ENCODE measurements around the gene TBL3.
A peak's percentile ranks its signal among the peaks of the same experiment; 100 is the strongest.
"Not testable (repeated sequence)": the region's sequence is repeated elsewhere in the genome, so short reads cannot be mapped to it uniquely, and the experiment has no call there.

TBL3 gene

DNA sequence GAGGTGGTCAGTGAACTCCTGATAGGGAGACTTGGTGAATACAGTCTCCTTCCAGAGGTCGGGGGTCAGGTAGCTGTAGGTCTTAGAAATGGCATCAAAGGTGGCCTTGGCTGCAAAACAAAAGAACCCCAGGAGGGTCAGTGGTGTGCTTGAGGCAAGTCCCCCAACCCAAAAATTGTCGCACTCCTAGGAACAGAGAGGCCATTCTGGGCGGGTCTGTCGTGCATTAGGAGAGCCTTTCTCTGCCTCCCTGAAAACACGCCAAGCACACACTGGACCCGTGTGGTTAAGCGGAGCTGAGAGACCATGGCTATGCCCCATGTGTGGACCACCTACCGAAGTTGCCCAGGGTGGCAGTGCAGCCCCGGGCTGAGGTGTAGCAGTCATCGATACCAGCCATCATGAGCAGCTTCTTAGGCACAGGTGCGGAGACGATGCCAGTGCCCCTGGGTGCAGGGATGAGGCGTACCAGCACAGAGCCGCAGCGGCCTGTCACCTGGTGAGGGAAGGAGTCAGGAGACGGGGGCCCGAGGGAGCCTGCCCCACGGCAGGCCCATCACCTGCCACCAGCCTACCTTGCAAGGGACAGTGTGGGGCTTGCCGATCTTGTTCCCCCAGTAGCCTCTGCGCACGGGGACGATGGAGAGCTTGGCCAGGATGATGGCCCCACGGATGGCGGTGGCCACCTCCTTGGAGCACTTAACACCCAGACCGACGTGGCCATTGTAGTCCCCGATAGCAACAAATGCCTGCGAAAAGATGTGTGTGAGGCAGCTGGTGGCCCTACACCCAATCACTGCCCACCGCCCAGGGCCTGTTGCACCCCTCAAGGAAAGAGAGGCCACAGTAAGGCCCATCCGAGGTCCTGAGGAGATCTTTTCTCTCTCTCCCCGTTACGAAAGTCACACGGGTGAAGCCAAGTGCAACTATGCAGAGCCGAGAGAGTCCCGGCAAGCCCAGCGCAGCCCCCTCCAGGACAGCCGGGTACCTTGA lies 9.4 kb upstream of the TBL3 start:
- not testable (repeated sequence) for H3K4me3 ChIP-seq (ENCODE audit: low read length); H3K9ac ChIP-seq (ENCODE audit: low read length); H3K27me3 ChIP-seq (ENCODE audit: control insufficient read depth, insufficient read depth, low read length); H3K27ac ChIP-seq (ENCODE audit: low read depth, low read length)
- Histone ChIP-seq H3K36me3 (ENCODE audit: control insufficient read depth, insufficient read depth, low read length) (peaks cover 16% of the 10 kb centered on the region), H3K4me1 (ENCODE audit: control insufficient read depth, insufficient read depth, low read length) (peaks cover 22% of the 10 kb centered on the region)

DNA sequence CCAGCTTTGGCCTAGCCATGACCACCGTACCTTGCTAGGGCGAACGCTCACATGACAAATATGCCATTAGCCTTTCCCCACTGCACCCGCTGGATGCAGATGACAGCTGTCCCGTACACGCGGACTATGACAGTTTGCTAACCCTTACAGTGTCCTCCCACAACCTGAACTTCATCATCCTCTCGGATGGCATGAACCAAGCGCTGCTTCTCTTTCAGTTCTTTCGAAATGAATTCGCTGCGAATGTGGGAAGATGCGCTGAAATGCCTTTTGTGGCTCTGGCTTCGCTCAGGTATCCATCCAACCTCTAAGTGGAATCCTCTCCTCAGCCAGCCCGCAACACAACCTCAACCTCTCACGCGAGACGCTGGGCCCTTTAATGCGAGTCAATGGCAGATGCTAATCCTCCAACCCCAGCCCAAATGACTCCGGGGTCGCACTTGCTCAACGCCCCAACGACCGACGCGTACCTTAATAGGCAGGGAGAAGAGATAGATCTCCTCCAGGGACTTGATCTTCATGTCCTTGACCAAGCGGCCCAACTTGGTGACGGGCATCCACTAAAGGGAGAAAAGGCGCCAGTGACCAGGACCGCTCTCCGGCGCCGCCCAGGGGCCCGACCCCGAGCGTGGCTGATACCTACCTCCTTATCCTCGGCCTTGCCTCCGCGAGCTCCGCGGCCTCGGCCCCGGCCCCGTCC lies 7.9 kb upstream of the TBL3 start:
- peaks cover 19% of the 10 kb centered on the region for H3K4me1 ChIP-seq (ENCODE audit: control insufficient read depth, insufficient read depth, low read length)
- H3K4me3 ChIP-seq (ENCODE audit: low read length), result peak overlapping the region; percentile 80
- H3K36me3 ChIP-seq (ENCODE audit: control insufficient read depth, insufficient read depth, low read length), result peaks cover 16% of the 10 kb centered on the region
- peak overlapping the region; percentile 59 for H3K9ac ChIP-seq (ENCODE audit: low read length)
- no peaks in the 10 kb centered on the region for H3K27me3 ChIP-seq (ENCODE audit: control insufficient read depth, insufficient read depth, low read length)
- peak overlapping the region; percentile 95 for H3K27ac ChIP-seq (ENCODE audit: low read depth, low read length)

DNA sequence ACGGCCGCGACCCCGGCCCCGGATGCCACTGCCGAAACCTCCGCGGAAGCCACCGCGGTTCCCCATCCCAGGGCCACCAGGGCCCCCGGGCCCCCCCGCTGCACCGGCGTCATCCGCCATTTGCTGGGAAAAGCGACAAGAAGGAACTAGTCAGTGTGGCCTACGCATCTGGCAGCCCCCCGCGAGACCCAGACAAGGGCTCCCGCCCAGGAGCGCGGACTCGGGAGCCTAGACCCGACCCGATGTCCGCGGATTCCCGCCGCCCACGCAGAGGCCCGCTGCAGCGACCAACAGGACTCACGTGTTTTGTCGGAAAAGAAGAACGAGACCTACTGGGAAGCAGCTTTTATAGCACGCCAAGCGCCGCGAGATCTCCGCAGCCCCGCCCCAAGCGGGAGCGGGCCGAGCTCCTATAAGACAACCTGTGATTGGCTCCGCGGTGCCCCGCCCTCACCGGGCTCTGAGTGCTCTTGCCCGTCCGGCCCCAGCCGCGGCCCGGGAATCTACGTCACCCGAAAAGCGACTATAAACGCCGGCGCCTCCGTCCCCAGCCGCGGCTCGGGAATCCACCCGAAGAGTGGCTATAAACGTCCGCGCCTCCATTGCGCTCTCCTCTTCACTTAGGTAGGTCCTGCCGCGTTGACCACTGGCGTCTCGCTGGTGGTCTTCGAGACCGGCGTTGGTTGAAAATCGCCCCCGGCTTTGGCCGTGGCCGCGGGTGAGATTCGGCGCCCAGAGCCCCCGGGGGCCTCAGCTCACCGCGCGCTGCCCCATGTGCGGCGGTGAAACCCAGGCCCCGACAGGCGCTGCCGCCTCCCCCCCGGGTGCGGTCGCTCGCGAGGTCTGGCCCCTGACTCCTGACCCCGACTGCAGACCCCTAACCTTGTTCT lies 7.1 kb upstream of the TBL3 start, which contains the start of gene RPS2:
TSS of gene RPS2 (minus strand) at position 321 of the 890 bp plus-strand sequence. CDS start at position 120, 201 bp downstream.
- peaks cover 18% of the 10 kb centered on the region for H3K4me1 ChIP-seq (ENCODE audit: control insufficient read depth, insufficient read depth, low read length)
- peak within 1 kb of the TSS; percentile 84 for H3K9ac ChIP-seq (ENCODE audit: low read length)
- H3K27me3 ChIP-seq (ENCODE audit: control insufficient read depth, insufficient read depth, low read length), result no peaks in the 10 kb centered on the region
- peak within 1 kb of the TSS; percentile 95 for H3K27ac ChIP-seq (ENCODE audit: low read depth, low read length)
- H3K4me3 ChIP-seq (ENCODE audit: low read length), result peak within 1 kb of the TSS; percentile 80
- H3K36me3 ChIP-seq (ENCODE audit: control insufficient read depth, insufficient read depth, low read length), result peaks cover 16% of the 10 kb centered on the region

DNA sequence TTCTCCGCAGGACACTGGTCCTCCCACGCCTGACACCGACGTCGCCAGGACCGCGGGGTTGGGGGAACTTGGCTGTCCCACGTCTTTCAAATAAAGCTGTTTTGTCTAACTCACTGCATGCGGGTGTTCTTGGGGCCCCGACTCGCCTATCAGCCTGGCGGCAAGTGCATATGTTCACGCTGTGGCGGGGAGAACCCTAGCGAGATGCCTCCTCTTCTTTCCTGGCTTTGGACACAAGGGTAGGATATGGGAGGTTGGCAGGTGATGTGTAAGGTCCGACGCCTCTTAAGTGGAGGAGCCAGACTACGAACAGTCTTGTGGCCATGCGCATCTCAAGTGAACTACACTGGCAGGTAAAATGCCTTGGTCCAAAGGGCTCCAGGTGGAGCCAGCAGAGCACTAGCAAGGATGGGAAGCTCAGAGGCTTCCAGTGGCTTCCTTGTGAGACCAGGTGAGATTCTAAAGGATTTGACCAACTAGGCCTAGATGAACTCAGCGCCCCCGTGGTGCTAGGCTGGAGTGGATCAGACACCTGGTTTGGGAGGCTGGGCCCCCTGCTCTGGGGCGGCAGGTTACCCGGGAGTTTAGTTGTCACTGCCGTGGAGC lies 6.4 kb upstream of the TBL3 start:
- H3K4me3 ChIP-seq (ENCODE audit: low read length), result peak overlapping the region; percentile 77
- H3K4me1 ChIP-seq (ENCODE audit: control insufficient read depth, insufficient read depth, low read length), result peaks cover 15% of the 10 kb centered on the region

DNA sequence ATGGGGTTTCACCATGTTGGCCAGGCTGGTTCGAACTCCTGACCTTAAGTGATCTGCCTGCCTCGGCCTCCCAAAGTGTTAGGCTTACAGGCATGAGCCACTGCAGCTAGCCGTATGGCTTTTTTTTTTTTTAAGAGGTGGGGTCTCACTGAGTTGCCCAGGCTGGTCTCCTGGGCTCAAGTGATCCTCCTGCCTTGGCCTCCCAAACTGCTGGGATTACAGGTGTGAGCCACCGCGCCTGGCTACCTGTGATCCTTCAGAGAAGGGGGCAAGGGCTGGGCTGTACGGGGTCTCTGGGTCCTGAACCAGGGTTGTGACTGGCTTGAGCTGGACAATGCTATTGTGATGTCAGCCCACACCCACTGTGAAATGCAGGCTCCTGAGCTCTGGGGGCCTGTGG lies 5.4 kb upstream of the TBL3 start, which contains the start of gene RNF151:
TSS of gene RNF151 (plus strand) at position 397 of the 400 bp plus-strand sequence. CDS start 26 bp downstream, outside the sequence.
- H3K9ac ChIP-seq (ENCODE audit: low read length), result no peak within 1 kb of the TSS
- peak within 1 kb of the TSS; percentile 95 for H3K27ac ChIP-seq (ENCODE audit: low read depth, low read length)
- H3K4me3 ChIP-seq (ENCODE audit: low read length), result peak within 1 kb of the TSS; percentile 77
- peaks cover 14% of the 10 kb centered on the region for H3K4me1 ChIP-seq (ENCODE audit: control insufficient read depth, insufficient read depth, low read length)
- peaks cover 14% of the 10 kb centered on the region for H3K36me3 ChIP-seq (ENCODE audit: control insufficient read depth, insufficient read depth, low read length)
- H3K27me3 ChIP-seq (ENCODE audit: control insufficient read depth, insufficient read depth, low read length), result no peaks in the 10 kb centered on the region

More for the DNA sequence above, 6.4 kb upstream of the TBL3 start:
- H3K36me3 ChIP-seq (ENCODE audit: control insufficient read depth, insufficient read depth, low read length), result peaks cover 16% of the 10 kb centered on the region
- H3K27ac ChIP-seq (ENCODE audit: low read depth, low read length), result peak overlapping the region; percentile 95
- H3K27me3 ChIP-seq (ENCODE audit: control insufficient read depth, insufficient read depth, low read length), result no peaks in the 10 kb centered on the region
- peak overlapping the region; percentile 84 for H3K9ac ChIP-seq (ENCODE audit: low read length)

DNA sequence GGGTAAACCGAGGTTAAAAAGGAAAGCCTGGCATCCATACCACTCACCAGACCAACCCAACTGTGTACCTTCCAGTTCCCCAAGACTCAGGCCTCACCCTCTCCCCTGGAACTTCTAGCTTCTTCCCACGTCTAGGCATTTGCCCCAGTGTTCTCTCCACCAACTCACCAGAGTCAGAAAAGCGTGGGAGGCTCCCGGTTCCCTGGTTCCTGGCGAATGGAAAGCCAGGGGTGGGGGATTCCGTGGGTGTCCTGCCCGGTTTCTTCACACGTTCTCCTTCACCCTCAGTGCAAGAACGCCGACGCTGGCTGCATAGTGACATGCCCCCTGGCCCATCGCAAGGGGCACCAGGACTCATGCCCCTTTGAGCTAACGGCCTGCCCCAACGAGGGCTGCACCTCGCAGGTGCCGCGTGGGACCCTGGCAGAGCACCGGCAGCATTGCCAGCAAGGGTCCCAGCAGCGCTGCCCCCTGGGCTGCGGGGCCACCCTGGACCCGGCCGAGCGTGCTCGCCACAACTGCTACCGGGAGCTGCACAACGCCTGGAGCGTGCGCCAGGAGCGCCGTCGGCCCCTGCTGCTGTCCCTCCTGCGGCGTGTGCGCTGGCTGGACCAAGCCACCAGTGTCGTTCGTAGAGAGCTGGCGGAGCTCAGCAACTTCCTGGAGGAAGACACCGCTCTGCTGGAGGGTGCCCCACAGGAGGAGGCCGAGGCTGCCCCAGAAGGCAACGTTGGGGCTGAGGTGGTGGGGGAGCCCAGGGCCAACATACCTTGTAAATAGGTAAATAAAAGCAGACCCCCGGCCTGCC lies 3.5 kb upstream of the TBL3 start:
- Histone ChIP-seq H3K4me3 (ENCODE audit: low read length) (no peak overlapping the region), H3K36me3 (ENCODE audit: control insufficient read depth, insufficient read depth, low read length) (peaks cover 5% of the 10 kb centered on the region), H3K9ac (ENCODE audit: low read length) (no peak overlapping the region), H3K27me3 (ENCODE audit: control insufficient read depth, insufficient read depth, low read length) (no peaks in the 10 kb centered on the region), H3K4me1 (ENCODE audit: control insufficient read depth, insufficient read depth, low read length) (peaks cover 21% of the 10 kb centered on the region), H3K27ac (ENCODE audit: low read depth, low read length) (no peak overlapping the region)

DNA sequence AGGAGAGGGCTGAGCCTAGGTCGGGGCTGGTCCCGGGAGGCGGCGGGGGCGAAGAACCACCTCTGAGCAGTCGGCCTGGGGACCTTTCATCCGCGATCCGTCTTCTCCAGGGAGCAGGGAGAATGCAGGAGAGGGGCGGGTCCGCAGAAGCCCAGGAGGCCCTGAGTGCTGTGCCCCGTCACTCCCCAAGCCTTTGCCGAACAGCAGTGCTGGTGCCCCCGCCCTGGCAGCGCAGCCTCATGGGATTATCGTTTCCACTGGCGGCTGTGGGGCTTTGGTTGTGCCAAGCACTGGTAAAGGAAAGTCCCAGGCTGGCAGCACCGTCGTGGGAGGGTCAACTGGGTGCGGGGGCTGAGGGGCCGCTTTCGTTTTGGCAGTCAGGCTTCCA lies 631 bp downstream of the TBL3 start:
- Histone ChIP-seq H3K9ac (ENCODE audit: low read length) (peak overlapping the region; percentile 62), H3K27me3 (ENCODE audit: control insufficient read depth, insufficient read depth, low read length) (no peaks in the 10 kb centered on the region), H3K36me3 (ENCODE audit: control insufficient read depth, insufficient read depth, low read length) (peaks cover 28% of the 10 kb centered on the region), H3K27ac (ENCODE audit: low read depth, low read length) (no peak overlapping the region), H3K4me3 (ENCODE audit: low read length) (peak overlapping the region; percentile 93), H3K4me1 (ENCODE audit: control insufficient read depth, insufficient read depth, low read length) (peaks cover 9% of the 10 kb centered on the region)

DNA sequence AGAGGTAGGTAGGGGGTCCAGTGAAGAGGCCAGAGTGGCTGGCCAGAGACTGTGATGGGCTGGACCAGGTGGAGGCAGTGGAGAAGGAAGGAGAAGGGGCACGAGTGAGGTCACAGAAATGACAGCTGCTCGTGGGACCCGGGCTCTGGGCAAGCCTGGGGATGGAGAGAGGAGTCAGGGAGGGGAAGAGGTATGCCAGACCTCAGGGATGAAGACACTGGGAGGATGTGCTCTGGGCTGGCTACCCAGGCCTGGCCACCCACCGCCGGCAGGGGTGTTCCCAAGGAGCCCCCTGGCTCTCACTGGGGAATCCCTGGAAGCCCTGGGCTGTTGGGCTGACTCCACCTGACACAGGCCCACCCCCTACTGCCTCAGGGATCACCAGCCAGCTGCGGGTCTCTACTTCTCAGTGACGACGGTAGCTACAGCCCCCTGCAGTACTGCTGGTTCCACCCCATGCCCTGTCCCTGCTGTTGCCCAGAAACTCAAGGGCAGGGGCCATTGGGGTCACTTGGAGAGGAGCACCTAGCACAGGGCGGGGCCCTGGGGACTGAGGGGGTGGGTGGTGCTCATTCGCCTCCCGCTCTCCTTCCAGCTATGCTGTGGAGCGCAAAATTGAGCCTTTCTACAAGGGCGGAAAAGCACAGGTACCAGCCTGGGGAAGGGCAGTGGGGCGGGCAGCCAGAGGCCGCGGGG lies 1.8 kb downstream of the TBL3 start:
- H3K27me3 ChIP-seq (ENCODE audit: control insufficient read depth, insufficient read depth, low read length), result no peaks in the 10 kb centered on the region
- H3K4me3 ChIP-seq (ENCODE audit: low read length), result no peak overlapping the region
- H3K27ac ChIP-seq (ENCODE audit: low read depth, low read length), result no peak overlapping the region
- no peak overlapping the region for H3K9ac ChIP-seq (ENCODE audit: low read length)
- peaks cover 30% of the 10 kb centered on the region for H3K36me3 ChIP-seq (ENCODE audit: control insufficient read depth, insufficient read depth, low read length)
- peaks cover 9% of the 10 kb centered on the region for H3K4me1 ChIP-seq (ENCODE audit: control insufficient read depth, insufficient read depth, low read length)

DNA sequence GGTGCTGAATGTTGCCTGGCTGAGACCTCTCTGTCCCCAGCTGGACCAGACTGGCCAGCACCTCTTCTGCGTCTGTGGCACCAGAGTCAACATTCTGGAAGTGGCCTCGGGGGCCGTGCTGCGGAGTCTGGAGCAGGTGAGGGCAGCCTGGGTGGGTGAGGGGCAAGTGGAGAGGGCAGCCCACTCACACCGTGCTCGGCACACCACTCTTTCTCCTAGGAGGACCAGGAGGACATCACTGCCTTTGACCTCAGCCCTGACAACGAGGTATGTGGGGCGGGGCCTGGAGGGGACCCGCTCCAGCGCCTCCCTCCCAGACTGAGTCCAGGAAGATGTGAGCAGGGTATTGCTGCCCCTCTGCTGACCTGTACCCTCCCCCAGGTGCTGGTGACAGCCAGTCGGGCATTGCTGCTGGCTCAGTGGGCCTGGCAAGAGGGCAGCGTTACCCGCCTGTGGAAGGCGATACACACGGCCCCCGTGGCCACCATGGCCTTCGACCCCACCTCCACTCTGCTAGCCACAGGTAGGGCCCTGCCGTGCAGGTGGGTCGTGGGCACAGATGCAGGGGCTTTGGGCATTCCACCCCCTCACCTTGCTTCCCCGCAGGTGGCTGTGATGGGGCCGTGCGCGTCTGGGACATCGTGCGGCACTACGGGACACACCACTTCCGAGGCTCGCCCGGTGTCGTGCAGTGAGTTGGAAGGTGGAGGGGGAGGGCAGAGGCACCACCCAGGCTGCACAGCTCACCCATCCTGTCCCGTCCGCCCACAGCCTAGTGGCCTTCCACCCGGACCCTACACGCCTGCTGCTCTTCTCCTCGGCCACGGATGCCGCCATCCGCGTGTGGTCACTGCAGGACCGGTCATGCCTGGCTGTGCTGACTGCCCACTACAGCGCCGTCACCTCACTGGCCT lies 2.6 kb downstream of the TBL3 start:
- H3K4me3 ChIP-seq (ENCODE audit: low read length), result no peak overlapping the region
- no peak overlapping the region for H3K9ac ChIP-seq (ENCODE audit: low read length)
- peaks cover 9% of the 10 kb centered on the region for H3K4me1 ChIP-seq (ENCODE audit: control insufficient read depth, insufficient read depth, low read length)
- H3K27me3 ChIP-seq (ENCODE audit: control insufficient read depth, insufficient read depth, low read length), result peaks cover 4% of the 10 kb centered on the region
- H3K27ac ChIP-seq (ENCODE audit: low read depth, low read length), result no peak overlapping the region
- peaks cover 30% of the 10 kb centered on the region for H3K36me3 ChIP-seq (ENCODE audit: control insufficient read depth, insufficient read depth, low read length)

All from rectal smooth muscle tissue (tissue), 1 donor.